ENCODE measurements around the gene PLA2G4E. TPM values are rescaled to one million over a fixed set of nuclear protein-coding genes. Genes with fewer than 3 reads are reported as not detected.

PLA2G4E gene
- total RNA-seq, 1 experiment from 2014 or later = not detected

DNA sequence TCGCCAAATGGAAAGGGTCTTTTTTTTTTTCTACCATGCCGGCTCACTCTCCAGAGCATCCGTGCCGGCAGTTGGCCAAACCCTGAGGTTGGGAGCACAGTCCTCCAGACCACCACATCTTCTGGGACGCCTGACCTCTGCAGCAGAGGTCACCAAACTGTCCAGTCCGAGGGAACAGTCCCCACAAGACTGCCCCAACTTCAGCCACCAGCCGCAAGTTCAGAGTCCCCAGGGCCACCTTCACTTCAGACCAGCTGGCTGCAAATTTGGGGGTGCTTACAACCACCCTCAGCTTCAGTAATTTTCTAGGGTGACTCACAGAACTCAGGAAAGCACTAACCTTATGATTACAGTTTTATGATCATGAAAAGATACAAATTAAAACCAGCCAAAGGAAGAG lies 44.6 kb upstream of the PLA2G4E start:
- ChIA-PET POLR2A (no interaction called here), RAD21 (ENCODE audit: low non-redundant PET in 1 of 2, low total read pairs in 2 of 2, uncharacterized antibody in 2 of 2, unreplicated experiment in 2 of 2) (no interaction called here), CTCF (interaction anchor here (0.7 to 1.6 kb wide), 3 partner anchors 72 to 589 kb away, joined by 3 to 4 read pairs (median 4); no protein-coding TSS in a partner anchor)
- TF ChIP-seq EZH2phosphoT487 (IDR thresholded peaks at IDR 0.05; ENCODE audit: borderline replicate concordance) (no peak), ZNF274 (IDR thresholded peaks at IDR 0.05; ENCODE audit: low read depth, low read length) (no peak), CBX3 (IDR thresholded peaks at IDR 0.05; ENCODE audit: low read depth) (no peak), SRF (IDR thresholded peaks at IDR 0.05; ENCODE audit: low read depth) (no peak), EZH2 (IDR thresholded peaks at IDR 0.05) (no peak), ELF1 (IDR thresholded peaks at IDR 0.05; ENCODE audit: borderline replicate concordance, low read depth) (no peak), POLR2AphosphoS5 (IDR thresholded peaks at IDR 0.05; ENCODE audit: low read depth, low read length) (no peak), POLR2A (IDR thresholded peaks at IDR 0.05; ENCODE audit: borderline replicate concordance, extremely low read depth, insufficient read depth, insufficient read length) (no peak), TCF7L2 (IDR thresholded peaks at IDR 0.05; ENCODE audit: borderline replicate concordance, extremely low read depth, insufficient read depth, insufficient read length) (no peak), CEBPB (IDR thresholded peaks at IDR 0.05; ENCODE audit: low read depth) (no peak), SP1 (IDR thresholded peaks at IDR 0.05; ENCODE audit: low read depth) (no peak), SIN3A (IDR thresholded peaks at IDR 0.05; ENCODE audit: low read depth) (no peak)
- TF ChIP-seq, protein P1, sequence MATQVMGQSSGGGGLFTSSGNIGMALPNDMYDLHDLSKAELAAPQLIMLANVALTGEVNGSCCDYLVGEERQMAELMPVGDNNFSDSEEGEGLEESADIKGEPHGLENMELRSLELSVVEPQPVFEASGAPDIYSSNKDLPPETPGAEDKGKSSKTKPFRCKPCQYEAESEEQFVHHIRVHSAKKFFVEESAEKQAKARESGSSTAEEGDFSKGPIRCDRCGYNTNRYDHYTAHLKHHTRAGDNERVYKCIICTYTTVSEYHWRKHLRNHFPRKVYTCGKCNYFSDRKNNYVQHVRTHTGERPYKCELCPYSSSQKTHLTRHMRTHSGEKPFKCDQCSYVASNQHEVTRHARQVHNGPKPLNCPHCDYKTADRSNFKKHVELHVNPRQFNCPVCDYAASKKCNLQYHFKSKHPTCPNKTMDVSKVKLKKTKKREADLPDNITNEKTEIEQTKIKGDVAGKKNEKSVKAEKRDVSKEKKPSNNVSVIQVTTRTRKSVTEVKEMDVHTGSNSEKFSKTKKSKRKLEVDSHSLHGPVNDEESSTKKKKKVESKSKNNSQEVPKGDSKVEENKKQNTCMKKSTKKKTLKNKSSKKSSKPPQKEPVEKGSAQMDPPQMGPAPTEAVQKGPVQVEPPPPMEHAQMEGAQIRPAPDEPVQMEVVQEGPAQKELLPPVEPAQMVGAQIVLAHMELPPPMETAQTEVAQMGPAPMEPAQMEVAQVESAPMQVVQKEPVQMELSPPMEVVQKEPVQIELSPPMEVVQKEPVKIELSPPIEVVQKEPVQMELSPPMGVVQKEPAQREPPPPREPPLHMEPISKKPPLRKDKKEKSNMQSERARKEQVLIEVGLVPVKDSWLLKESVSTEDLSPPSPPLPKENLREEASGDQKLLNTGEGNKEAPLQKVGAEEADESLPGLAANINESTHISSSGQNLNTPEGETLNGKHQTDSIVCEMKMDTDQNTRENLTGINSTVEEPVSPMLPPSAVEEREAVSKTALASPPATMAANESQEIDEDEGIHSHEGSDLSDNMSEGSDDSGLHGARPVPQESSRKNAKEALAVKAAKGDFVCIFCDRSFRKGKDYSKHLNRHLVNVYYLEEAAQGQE (IDR thresholded peaks at IDR 0.05; ENCODE audit: low read depth) = no peak
- TF ChIP-seq, protein P2, sequence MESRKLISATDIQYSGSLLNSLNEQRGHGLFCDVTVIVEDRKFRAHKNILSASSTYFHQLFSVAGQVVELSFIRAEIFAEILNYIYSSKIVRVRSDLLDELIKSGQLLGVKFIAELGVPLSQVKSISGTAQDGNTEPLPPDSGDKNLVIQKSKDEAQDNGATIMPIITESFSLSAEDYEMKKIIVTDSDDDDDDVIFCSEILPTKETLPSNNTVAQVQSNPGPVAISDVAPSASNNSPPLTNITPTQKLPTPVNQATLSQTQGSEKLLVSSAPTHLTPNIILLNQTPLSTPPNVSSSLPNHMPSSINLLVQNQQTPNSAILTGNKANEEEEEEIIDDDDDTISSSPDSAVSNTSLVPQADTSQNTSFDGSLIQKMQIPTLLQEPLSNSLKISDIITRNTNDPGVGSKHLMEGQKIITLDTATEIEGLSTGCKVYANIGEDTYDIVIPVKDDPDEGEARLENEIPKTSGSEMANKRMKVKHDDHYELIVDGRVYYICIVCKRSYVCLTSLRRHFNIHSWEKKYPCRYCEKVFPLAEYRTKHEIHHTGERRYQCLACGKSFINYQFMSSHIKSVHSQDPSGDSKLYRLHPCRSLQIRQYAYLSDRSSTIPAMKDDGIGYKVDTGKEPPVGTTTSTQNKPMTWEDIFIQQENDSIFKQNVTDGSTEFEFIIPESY (IDR thresholded peaks at IDR 0.05; ENCODE audit: extremely low read depth, insufficient replicate concordance, low read length) = no peak
- TF ChIP-seq, protein P3, sequence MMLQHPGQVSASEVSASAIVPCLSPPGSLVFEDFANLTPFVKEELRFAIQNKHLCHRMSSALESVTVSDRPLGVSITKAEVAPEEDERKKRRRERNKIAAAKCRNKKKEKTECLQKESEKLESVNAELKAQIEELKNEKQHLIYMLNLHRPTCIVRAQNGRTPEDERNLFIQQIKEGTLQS (IDR thresholded peaks at IDR 0.05) = no peak
- H4K20me1 ChIP-seq (ENCODE audit: insufficient read depth) = no peaks in the 10 kb centered on the region
- ATAC-seq (no peak), DNase-seq (ENCODE audit: low read depth, low spot score) (no peak)
- intact Hi-C loops (cut with micrococcal nuclease) = loop anchor here (5.0 kb wide), 1 partner anchor 322 kb away; no protein-coding TSS in a partner anchor
- no peak overlapping the region for H3K4me2 ChIP-seq (ENCODE audit: low read length)
- H3K9ac ChIP-seq (ENCODE audit: low read length) = no peak overlapping the region
- H3K9me2 ChIP-seq (ENCODE audit: insufficient read depth) = no peaks in the 10 kb centered on the region
- no peak overlapping the region for H2AFZ ChIP-seq (ENCODE audit: low read depth, low read length, poor library complexity, severe bottlenecking)
- BruUV-seq (replicated peaks) = no TSS peak
- H3K9me3 ChIP-seq (ENCODE audit: control insufficient read depth in 1 of 2, insufficient read depth in 1 of 2, low read depth in 1 of 2, low read length in 2 of 2) = no peaks in the 10 kb centered on the region
- no peaks in the 10 kb centered on the region for H3K36me3 ChIP-seq (ENCODE audit: control insufficient read depth in 1 of 2, insufficient read depth in 2 of 2, low read length in 2 of 2)
- no peaks in the 10 kb centered on the region for H3K79me2 ChIP-seq (ENCODE audit: insufficient read depth, low read length)
- no peak overlapping the region for H3K4me3 ChIP-seq (replicated peaks in 1 of 2; ENCODE audit: low read depth in 1 of 2, low read length in 2 of 2)
- H3K4me1 ChIP-seq (ENCODE audit: control insufficient read depth in 1 of 2, insufficient read depth in 2 of 2, low read length in 2 of 2) = peaks cover 0 to 9% of the 10 kb centered on the region in 2 experiments; a peak in 2 of 4 replicates
- no peaks in the 10 kb centered on the region for H3K27me3 ChIP-seq (ENCODE audit: insufficient read depth, low read length)
- no peak overlapping the region for H3K27ac ChIP-seq (ENCODE audit: low read depth, low read length)

Measured in HCT116 (cell line).